CD4-positive, alpha-beta T cell (primary cell): ENCODE results near the gene HEXD. TPM values are rescaled to one million over a fixed set of nuclear protein-coding genes. Genes with fewer than 3 reads are reported as not detected.

Experiments used
- ATAC-seq: fragments of 200-7000 bp; cut with Tn5 transposase; one replicate; pipeline ENCODE4 v1.10.0; 2022; ENCODE audit warnings: mild to moderate bottlenecking; ENCODE audit not compliant: poor library complexity
- CTCF ChIA-PET: fragments of 350-600 bp; sonication (Branson Sonifier 250); formaldehyde crosslinking; loops from one replicate; lab custom pipeline; 2021; ENCODE audit warnings: antibody characterized with exemption, inconsistent platforms; lab: Charles Lee
- POLR2A ChIA-PET: fragments of 350-600 bp; sonication (Branson Sonifier 250); formaldehyde crosslinking; loops from one replicate; lab custom pipeline; 2021; ENCODE audit warnings: antibody characterized with exemption, inconsistent platforms; lab: Charles Lee
- DNase-seq, 14 experiments: peaks; one replicate each; pipeline ENCODE4 v3.0.0-alpha.2; 2013 to 2020; ENCODE audit warnings: mixed read lengths in 2 of 14
- H3K27ac ChIP-seq, 2 donors: one replicate each; pipeline versions ENCODE4 v1.5.1 to v1.7.0; 2013; ENCODE audit warnings: low read length in 2 of 2, low read depth in 1 of 2, mild to moderate bottlenecking in 1 of 2
- H3K27me3 ChIP-seq, 2 experiments: 1 replicate in 1 of 2; 2 replicates in 1 of 2; pipeline versions ENCODE4 v1.6.1 to v1.7.0; 2013; ENCODE audit warnings: low read length in 2 of 2, control low read depth in 1 of 2, mild to moderate bottlenecking in 1 of 2, moderate library complexity in 1 of 2; ENCODE audit not compliant: insufficient read depth in 2 of 2, control insufficient read depth in 1 of 2
- H3K36me3 ChIP-seq: one replicate; pipeline ENCODE4 v1.6.1; 2013; ENCODE audit warnings: low read length, control low read depth; ENCODE audit not compliant: insufficient read depth
- H3K4me1 ChIP-seq: one replicate; pipeline ENCODE4 v1.6.1; 2013; ENCODE audit warnings: low read length, control low read depth; ENCODE audit not compliant: insufficient read depth
- H3K4me3 ChIP-seq: one replicate; pipeline ENCODE4 v1.5.1; 2013; ENCODE audit warnings: mild to moderate bottlenecking, low read length, moderate library complexity
- H3K9me3 ChIP-seq, 2 experiments: 1 replicate in 1 of 2; 2 replicates in 1 of 2; pipeline versions ENCODE4 v1.6.1 to v1.7.0; 2013; ENCODE audit warnings: low read length in 2 of 2, mild to moderate bottlenecking in 2 of 2, control low read depth in 1 of 2, moderate library complexity in 1 of 2; ENCODE audit not compliant: control insufficient read depth in 1 of 2, insufficient read depth in 1 of 2
- H3K27ac Mint-ChIP-seq: one replicate; pipeline ENCODE4 v1.8.0; 2020; ENCODE audit warnings: mixed read lengths
- H3K27me3 Mint-ChIP-seq: one replicate; pipeline ENCODE4 v1.8.0; 2021; ENCODE audit warnings: mixed read lengths
- H3K36me3 Mint-ChIP-seq: one replicate; pipeline ENCODE4 v1.8.0; 2021; ENCODE audit warnings: low read depth, mixed read lengths
- H3K4me1 Mint-ChIP-seq: one replicate; pipeline ENCODE4 v1.8.0; 2021; ENCODE audit warnings: low read depth, mixed read lengths
- H3K4me3 Mint-ChIP-seq: one replicate; pipeline ENCODE4 v1.8.0; 2020; ENCODE audit warnings: mild to moderate bottlenecking, mixed read lengths
- H3K9me3 Mint-ChIP-seq: one replicate; pipeline ENCODE4 v1.8.0; 2020; ENCODE audit warnings: mixed read lengths
- intact Hi-C, 2 experiments: fragments of 100-400 bp; cut with DNase I in 1 of 2; cut with micrococcal nuclease in 1 of 2; formaldehyde crosslinking; loops; one replicate each; pipeline versions ENCODE4 v1.15.1 to v1.9.0; 2023 to 2025; cut with DNase I, micrococcal nuclease
- total RNA-seq, 174 experiments: library from RNA in 2 of 174; stranded (reverse) in 2 of 174; gene quantifications; one replicate each; pipeline ENCODE4 v1.2.3 and lab custom pipeline; 2021 to 2026
- TF ChIP-seq, protein P1 (sequence below): fragments of 200-600 bp; IDR thresholded peaks from one replicate; pipeline ENCODE4 v1.8.0; 2022; ENCODE audit warnings: antibody characterized with exemption, mild to moderate bottlenecking

HEXD gene
- total RNA-seq, 2 experiments from 2014 or later: 27.8 to 31.2 TPM

DNA sequence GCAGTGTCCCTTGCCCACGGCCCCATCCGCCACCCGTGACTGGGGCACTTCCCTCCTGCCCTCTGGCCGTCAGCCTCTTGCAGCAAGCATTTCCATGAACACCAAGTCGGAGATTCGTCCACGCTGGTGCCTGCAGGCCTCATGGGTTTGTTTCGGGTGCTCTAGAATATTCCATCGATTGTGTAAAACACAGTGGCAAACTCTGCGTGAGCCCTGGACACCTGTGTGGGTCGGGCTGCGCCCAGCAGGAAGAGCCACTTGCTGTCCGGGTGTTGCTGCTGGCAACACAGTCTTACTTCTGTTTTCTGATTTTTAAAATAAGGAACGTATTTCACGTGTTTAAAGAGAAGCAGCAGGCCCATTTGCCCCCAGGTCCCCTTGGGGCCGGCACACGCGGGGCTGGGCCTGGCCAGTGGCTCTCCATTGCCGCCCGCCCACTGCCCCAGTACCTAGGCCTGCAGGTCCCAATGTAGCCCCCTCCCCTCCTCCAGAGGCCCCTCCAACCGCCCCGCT is 22.4 kb downstream of the HEXD start:
- no peak overlapping the region for H3K27ac ChIP-seq
- ChIA-PET POLR2A (no interaction called here), CTCF (no interaction called here)
- no peaks in the 10 kb centered on the region for H3K27me3 ChIP-seq
- H3K9me3 Mint-ChIP-seq: no peaks in the 10 kb centered on the region
- H3K36me3 ChIP-seq: peaks cover 53% of the 10 kb centered on the region
- peak in 1 of 14 experiments; percentile 23 for DNase-seq
- H3K9me3 ChIP-seq: no peaks in the 10 kb centered on the region
- TF ChIP-seq, protein P1, sequence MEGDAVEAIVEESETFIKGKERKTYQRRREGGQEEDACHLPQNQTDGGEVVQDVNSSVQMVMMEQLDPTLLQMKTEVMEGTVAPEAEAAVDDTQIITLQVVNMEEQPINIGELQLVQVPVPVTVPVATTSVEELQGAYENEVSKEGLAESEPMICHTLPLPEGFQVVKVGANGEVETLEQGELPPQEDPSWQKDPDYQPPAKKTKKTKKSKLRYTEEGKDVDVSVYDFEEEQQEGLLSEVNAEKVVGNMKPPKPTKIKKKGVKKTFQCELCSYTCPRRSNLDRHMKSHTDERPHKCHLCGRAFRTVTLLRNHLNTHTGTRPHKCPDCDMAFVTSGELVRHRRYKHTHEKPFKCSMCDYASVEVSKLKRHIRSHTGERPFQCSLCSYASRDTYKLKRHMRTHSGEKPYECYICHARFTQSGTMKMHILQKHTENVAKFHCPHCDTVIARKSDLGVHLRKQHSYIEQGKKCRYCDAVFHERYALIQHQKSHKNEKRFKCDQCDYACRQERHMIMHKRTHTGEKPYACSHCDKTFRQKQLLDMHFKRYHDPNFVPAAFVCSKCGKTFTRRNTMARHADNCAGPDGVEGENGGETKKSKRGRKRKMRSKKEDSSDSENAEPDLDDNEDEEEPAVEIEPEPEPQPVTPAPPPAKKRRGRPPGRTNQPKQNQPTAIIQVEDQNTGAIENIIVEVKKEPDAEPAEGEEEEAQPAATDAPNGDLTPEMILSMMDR: no peak
- no peaks in the 10 kb centered on the region for H3K4me1 Mint-ChIP-seq
- H3K4me1 ChIP-seq: peaks cover 12% of the 10 kb centered on the region
- H3K27me3 Mint-ChIP-seq: no peaks in the 10 kb centered on the region
- H3K4me3 Mint-ChIP-seq: no peak overlapping the region
- H3K27ac Mint-ChIP-seq: no peak overlapping the region
- no peak overlapping the region for H3K4me3 ChIP-seq
- no peak for ATAC-seq
- intact Hi-C loops: no loop called here
- H3K36me3 Mint-ChIP-seq: peaks cover 18% of the 10 kb centered on the region

DNA sequence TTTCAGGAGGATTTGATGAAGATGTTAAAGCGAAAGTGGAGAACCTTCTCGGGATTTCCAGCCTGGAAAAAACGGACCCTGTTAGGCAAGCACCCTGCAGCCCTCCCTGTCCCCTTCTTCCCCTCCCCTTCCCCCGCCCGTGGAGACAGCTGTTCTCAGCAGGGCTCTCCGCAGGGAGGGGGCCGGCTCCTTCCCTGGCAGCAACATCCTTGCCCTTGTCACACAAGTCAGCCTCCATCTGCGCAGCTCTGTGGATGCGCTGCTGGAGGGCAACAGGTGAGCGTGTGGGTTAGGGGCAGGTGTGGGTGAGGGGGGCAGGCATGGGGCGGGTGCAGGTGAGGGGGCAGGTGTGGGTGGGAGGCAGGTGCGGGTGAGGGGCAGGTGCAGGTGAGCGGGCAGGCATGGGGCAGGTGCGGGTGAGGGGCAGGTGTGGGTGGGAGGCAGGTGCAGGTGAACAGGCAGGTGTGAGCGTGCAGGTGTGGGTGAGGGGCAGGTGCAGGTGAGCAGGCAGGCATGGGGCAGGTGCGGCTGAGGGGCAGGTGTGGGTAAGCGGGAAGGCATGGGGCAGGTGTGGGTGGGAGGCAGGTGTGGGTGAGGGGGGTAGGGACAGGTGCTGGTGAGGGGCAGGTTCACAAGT is 23.0 kb downstream of the HEXD start:
- DNase-seq (peak in 1 of 14 experiments; percentile 34), ATAC-seq (no peak)
- TF ChIP-seq, protein P1: no peak
- intact Hi-C loops: no loop called here
- Histone ChIP-seq H3K36me3 (peaks cover 59% of the 10 kb centered on the region), H3K4me3 (no peak overlapping the region), H3K4me1 (peaks cover 17% of the 10 kb centered on the region), H3K9me3 (no peaks in the 10 kb centered on the region), H3K27me3 (no peaks in the 10 kb centered on the region), H3K27ac (no peak overlapping the region)
- peaks cover 18% of the 10 kb centered on the region for H3K36me3 Mint-ChIP-seq
- no peaks in the 10 kb centered on the region for H3K9me3 Mint-ChIP-seq
- H3K4me3 Mint-ChIP-seq: no peak overlapping the region
- H3K4me1 Mint-ChIP-seq: peaks cover under 1% of the 10 kb centered on the region
- no peaks in the 10 kb centered on the region for H3K27me3 Mint-ChIP-seq
- H3K27ac Mint-ChIP-seq: no peak overlapping the region
- CTCF ChIA-PET: no interaction called here
- POLR2A ChIA-PET: no interaction called here

DNA sequence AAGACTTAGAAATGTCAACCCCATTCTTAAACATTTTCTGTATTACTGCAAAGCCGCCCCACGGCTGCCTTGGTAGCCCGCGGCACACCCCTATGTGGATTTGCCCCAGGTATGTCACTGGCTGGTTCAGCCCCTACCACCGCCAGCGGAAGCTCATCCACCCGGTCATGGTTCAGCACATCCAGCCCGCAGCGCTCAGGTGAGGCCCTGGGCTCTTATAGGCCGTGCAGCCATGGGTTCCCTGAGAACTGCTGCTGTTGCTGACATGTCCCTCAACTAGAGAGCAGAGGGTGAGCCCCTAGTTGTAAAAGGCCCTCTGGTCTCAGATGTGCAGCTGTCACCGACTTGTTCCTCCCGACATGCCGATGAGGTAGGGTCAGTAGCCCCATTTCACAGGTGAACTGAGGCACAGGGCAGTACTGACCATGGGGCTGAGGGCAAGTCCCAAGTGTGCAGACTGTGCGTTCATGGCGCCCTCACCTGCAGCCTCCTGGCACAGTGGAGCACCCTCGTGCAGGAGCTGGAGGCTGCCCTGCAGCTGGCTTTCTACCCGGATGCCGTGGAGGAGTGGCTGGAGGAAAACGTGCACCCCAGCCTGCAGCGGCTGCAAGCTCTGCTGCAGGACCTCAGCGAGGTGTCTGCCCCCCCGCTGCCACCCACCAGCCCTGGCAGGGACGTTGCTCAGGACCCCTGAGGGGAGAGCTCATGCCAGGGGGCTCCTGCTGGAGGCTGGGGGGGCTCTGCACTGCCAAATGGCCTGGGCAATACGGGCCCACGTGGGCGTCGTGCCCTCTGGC is 23.7 kb downstream of the HEXD start:
- Histone ChIP-seq H3K4me3 (no peak overlapping the region), H3K27me3 (no peaks in the 10 kb centered on the region), H3K36me3 (peaks cover 59% of the 10 kb centered on the region), H3K27ac (no peak overlapping the region), H3K4me1 (peaks cover 25% of the 10 kb centered on the region), H3K9me3 (no peaks in the 10 kb centered on the region)
- intact Hi-C loops: no loop called here
- no peak overlapping the region for H3K27ac Mint-ChIP-seq
- TF ChIP-seq, protein P1: no peak
- ATAC-seq (no peak), DNase-seq (no peak)
- H3K9me3 Mint-ChIP-seq: no peaks in the 10 kb centered on the region
- ChIA-PET CTCF (no interaction called here), POLR2A (interaction anchor here (1.1 kb wide), 1 partner anchor 16 kb away, joined by 3 read pairs; the partner anchor contains the start of gene NARF)
- H3K27me3 Mint-ChIP-seq: no peaks in the 10 kb centered on the region
- H3K4me3 Mint-ChIP-seq: no peak overlapping the region
- peaks cover 8% of the 10 kb centered on the region for H3K4me1 Mint-ChIP-seq
- H3K36me3 Mint-ChIP-seq: peaks cover 18% of the 10 kb centered on the region
